DOHH2 (cell line): ENCODE measurements around the gene COMT.

ENCODE experiments used
- H3F3A ChIP-seq: fragments of 200-600 bp; sonication (generic), shearing (Covaris generic); 2 replicates; pipeline ENCODE4 v1.6.0; 2016; ENCODE audit warnings: antibody characterized with exemption, mild to moderate bottlenecking; ENCODE audit not compliant: control insufficient read depth, insufficient read depth
- H3K27ac ChIP-seq: fragments of 200-600 bp; sonication (generic); 2 replicates; pipeline ENCODE4 v1.5.1; 2014; ENCODE audit warnings: low read depth, mild to moderate bottlenecking, low read length, moderate library complexity
- H3K27me3 ChIP-seq: fragments of 200-600 bp; sonication (generic); 2 replicates; pipeline ENCODE4 v1.6.1; 2014; ENCODE audit warnings: mild to moderate bottlenecking, low read length, mixed read lengths; ENCODE audit not compliant: control insufficient read depth
- H3K36me3 ChIP-seq: fragments of 200-600 bp; sonication (generic); 2 replicates; pipeline ENCODE4 v1.6.1; 2014; ENCODE audit warnings: mild to moderate bottlenecking, low read length, moderate library complexity, mixed read lengths; ENCODE audit not compliant: control insufficient read depth
- H3K4me1 ChIP-seq: fragments of 200-600 bp; sonication (generic); 2 replicates; pipeline ENCODE4 v1.6.1; 2014; ENCODE audit warnings: mild to moderate bottlenecking, low read length, mixed read lengths; ENCODE audit not compliant: control insufficient read depth
- H3K4me2 ChIP-seq: fragments of 200-600 bp; sonication (generic); 2 replicates; pipeline ENCODE4 v1.6.0; 2014; ENCODE audit warnings: mild to moderate bottlenecking, low read length, moderate library complexity
- H3K4me3 ChIP-seq: fragments of 200-600 bp; sonication (generic); 2 replicates; pipeline ENCODE4 v1.5.1; 2014; ENCODE audit warnings: mild to moderate bottlenecking, low read length, mixed read lengths
- H3K79me2 ChIP-seq: fragments of 200-600 bp; sonication (generic); 2 replicates; pipeline ENCODE4 v1.6.1; 2014; ENCODE audit warnings: mild to moderate bottlenecking, low read length, mixed read lengths; ENCODE audit not compliant: control insufficient read depth
- H3K9me2 ChIP-seq: fragments of 200-600 bp; sonication (generic); replicated peaks from 2 replicates; pipeline ENCODE4 v1.6.1; 2014; ENCODE audit warnings: mild to moderate bottlenecking, low read length, mixed read lengths; ENCODE audit not compliant: control insufficient read depth
- H3K9me3 ChIP-seq: fragments of 200-600 bp; sonication (generic); 2 replicates; pipeline ENCODE4 v1.6.1; 2014; ENCODE audit warnings: antibody characterized with exemption, low read length, mixed read lengths; ENCODE audit not compliant: control insufficient read depth, insufficient read depth
- H4K20me1 ChIP-seq: fragments of 200-600 bp; sonication (generic); 2 replicates; pipeline ENCODE4 v1.6.0; 2014; ENCODE audit warnings: low read depth, mild to moderate bottlenecking, antibody characterized with exemption, low read length, moderate library complexity; ENCODE audit not compliant: control insufficient read depth, insufficient read depth
- CTCF ChIP-seq: fragments of 200-600 bp; sonication (generic); IDR thresholded peaks from one replicate; pipeline ENCODE4 v1.5.1; 2014; ENCODE audit warnings: antibody characterized with exemption, mild to moderate bottlenecking, low read depth, low read length; ENCODE audit not compliant: poor library complexity, severe bottlenecking
- EZH2phosphoT487 ChIP-seq: fragments of 200-600 bp; sonication (generic); IDR thresholded peaks from 2 replicates; pipeline ENCODE4 v1.6.1; 2017; ENCODE audit warnings: borderline replicate concordance, mild to moderate bottlenecking, antibody characterized with exemption, low read length, moderate library complexity, mixed read lengths

The COMT gene

GRCh38 chr22:20002636-20003035 is 61.1 kb downstream of the COMT start:
- no peaks in the 10 kb centered on the region for H3K79me2 ChIP-seq

DNA sequence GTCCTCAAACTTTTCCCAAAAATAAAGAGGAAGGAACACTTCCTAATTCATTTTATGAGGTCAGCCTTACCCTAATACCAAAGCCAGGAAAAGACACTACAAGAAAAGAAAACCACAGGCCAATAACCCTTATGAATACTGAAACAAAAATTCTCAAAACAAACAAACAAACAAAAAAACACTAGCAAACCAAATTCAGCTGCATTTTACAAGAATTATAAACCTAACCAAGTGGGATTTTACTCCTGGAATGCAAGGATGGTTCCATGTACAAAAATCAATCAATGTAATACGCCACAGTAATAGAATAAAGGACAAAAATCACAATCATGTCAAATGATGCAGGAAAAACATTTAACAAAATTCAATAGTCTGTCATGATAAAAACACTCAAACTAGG is 61.7 kb downstream of the COMT start:
- Histone ChIP-seq H3K4me1 (no peaks in the 10 kb centered on the region), H3K27me3 (peaks cover 5% of the 10 kb centered on the region; the same call in 1 of the 2 replicates), H3K9me2 (no peaks in the 10 kb centered on the region), H3K9me3 (peaks cover 17% of the 10 kb centered on the region), H3K79me2 (no peaks in the 10 kb centered on the region), H3K27ac (no peak overlapping the region), H4K20me1 (no peaks in the 10 kb centered on the region), H3K36me3 (no peaks in the 10 kb centered on the region), H3K4me2 (no peak overlapping the region), H3F3A (no peaks in the 10 kb centered on the region), H3K4me3 (no peak overlapping the region)
- TF ChIP-seq CTCF (no peak), EZH2phosphoT487 (no peak)

More at GRCh38 chr22:20002636-20003035, 61.1 kb downstream of the COMT start:
- Histone ChIP-seq H3K4me1 (no peaks in the 10 kb centered on the region), H3K27me3 (peaks cover 5% of the 10 kb centered on the region; the same call in 1 of the 2 replicates), H4K20me1 (no peaks in the 10 kb centered on the region), H3F3A (no peaks in the 10 kb centered on the region), H3K9me2 (no peaks in the 10 kb centered on the region), H3K9me3 (peaks cover 17% of the 10 kb centered on the region), H3K36me3 (no peaks in the 10 kb centered on the region), H3K4me3 (no peak overlapping the region), H3K27ac (no peak overlapping the region), H3K4me2 (no peak overlapping the region)
- TF ChIP-seq CTCF = no peak
- no peak for TF ChIP-seq EZH2phosphoT487

- peaks cover 5% of the 10 kb centered on the region; the same call in 1 of the 2 replicates for H3K27me3 ChIP-seq
- H3K79me2 ChIP-seq = no peaks in the 10 kb centered on the region
- no peak overlapping the region for H3K4me3 ChIP-seq
- no peaks in the 10 kb centered on the region for H3F3A ChIP-seq
- H3K4me1 ChIP-seq = no peaks in the 10 kb centered on the region
- no peaks in the 10 kb centered on the region for H3K36me3 ChIP-seq
- H3K27ac ChIP-seq = no peak overlapping the region
- no peak overlapping the region for H3K4me2 ChIP-seq
- H4K20me1 ChIP-seq = no peaks in the 10 kb centered on the region
- peaks cover 17% of the 10 kb centered on the region for H3K9me3 ChIP-seq
- no peaks in the 10 kb centered on the region for H3K9me2 ChIP-seq
- TF ChIP-seq EZH2phosphoT487 (no peak), CTCF (no peak)
Observed at GRCh38 chr22:20004464-20004863, 62.9 kb downstream of the COMT start.
